Keratinocyte (primary cell): ENCODE results near the gene TUBB4B. TPM values are rescaled to one million over a fixed set of nuclear protein-coding genes. Genes with fewer than 3 reads are reported as not detected.

ENCODE experiments used
- DNase-seq: peaks from one replicate; pipeline ENCODE4 v3.0.0-alpha.2; 2011; ENCODE audit warnings: low read depth, missing footprints, low spot score
- FAIRE-seq: peaks from 2 replicates; lab custom pipeline; 2011; peaks lifted over from hg19 to GRCh38; lab: Jason Lieb, UNC
- H2AFZ ChIP-seq: 2 replicates; pipeline ENCODE4 v1.6.0; 2012; ENCODE audit warnings: low read length, control low read depth, inconsistent platforms; ENCODE audit not compliant: control insufficient read depth
- H3K27ac ChIP-seq: 2 replicates; pipeline ENCODE4 v1.5.1; 2011; ENCODE audit warnings: low read length; ENCODE audit not compliant: control insufficient read depth, insufficient read depth
- H3K27me3 ChIP-seq: 3 replicates; pipeline ENCODE4 v1.6.0; 2011; ENCODE audit warnings: low read length; ENCODE audit not compliant: control insufficient read depth, insufficient read depth; ENCODE audit errors: extremely low read depth
- H3K36me3 ChIP-seq, 2 experiments: 2 replicates in 1 of 2; 3 replicates in 1 of 2; pipeline ENCODE4 v1.5.1; 2011; ENCODE audit warnings: low read length in 2 of 2, mild to moderate bottlenecking in 1 of 2; ENCODE audit not compliant: control insufficient read depth in 2 of 2, insufficient read depth in 2 of 2; ENCODE audit errors: extremely low read depth in 1 of 2
- H3K4me1 ChIP-seq: 3 replicates; pipeline ENCODE4 v1.5.1; 2011; ENCODE audit warnings: low read length; ENCODE audit not compliant: control insufficient read depth, insufficient read depth; ENCODE audit errors: extremely low read depth
- H3K4me2 ChIP-seq: 3 replicates; pipeline ENCODE4 v1.6.0; 2011; ENCODE audit warnings: low read depth, low read length; ENCODE audit not compliant: control insufficient read depth, insufficient read depth; ENCODE audit errors: extremely low read depth
- H3K4me3 ChIP-seq, 3 experiments: fragments of 200-600 bp in 1 of 3; sonication (generic) in 1 of 3; 2 replicates in 2 of 3; 3 replicates in 1 of 3; pipeline ENCODE4 v1.5.1; 2011 to 2016; ENCODE audit warnings: low read length in 3 of 3, mild to moderate bottlenecking in 3 of 3, control low read depth in 2 of 3, inconsistent platforms in 1 of 3, low read depth in 1 of 3, mixed read lengths in 1 of 3, mixed run types in 1 of 3, moderate library complexity in 1 of 3; ENCODE audit not compliant: control insufficient read depth in 2 of 3, insufficient read depth in 2 of 3; ENCODE audit errors: extremely low read depth in 1 of 3
- H3K79me2 ChIP-seq: 2 replicates; pipeline ENCODE4 v1.6.0; 2012; ENCODE audit warnings: low read length; ENCODE audit not compliant: control insufficient read depth, insufficient read depth
- H3K9ac ChIP-seq: 3 replicates; pipeline ENCODE4 v1.6.0; 2011; ENCODE audit warnings: low read length; ENCODE audit not compliant: control insufficient read depth, insufficient read depth; ENCODE audit errors: extremely low read depth
- H3K9me1 ChIP-seq: 3 replicates; pipeline ENCODE4 v1.6.0; 2011; ENCODE audit warnings: low read length; ENCODE audit not compliant: control insufficient read depth, insufficient read depth; ENCODE audit errors: extremely low read depth
- H3K9me3 ChIP-seq: 2 replicates; pipeline ENCODE4 v1.5.1; 2012; ENCODE audit warnings: low read depth, low read length; ENCODE audit not compliant: control insufficient read depth
- H4K20me1 ChIP-seq: 3 replicates; pipeline ENCODE4 v1.6.0; 2011; ENCODE audit warnings: low read length; ENCODE audit not compliant: control insufficient read depth, insufficient read depth; ENCODE audit errors: extremely low read depth
- EZH2 ChIP-seq: IDR thresholded peaks from one replicate; pipeline ENCODE4 v1.6.1; 2012; ENCODE audit warnings: inconsistent platforms, mild to moderate bottlenecking, low read length, moderate library complexity
- dilution Hi-C: fragments of 300-500 bp; cut with MboI; formaldehyde crosslinking; loops from one replicate; pipeline ENCODE4 v1.7.0; 2020; ENCODE audit warnings: low sequenced_read_pairs; ENCODE audit not compliant: extremely low pct_ligation_motif_present
- polyA plus RNA-seq, 5 experiments: library from polyadenylated mRNA; depleted of rRNA in 3 of 5; stranded (reverse) in 3 of 5; stranded (forward) in 1 of 5; unstranded in 1 of 5; fragments of >200 nt; gene quantifications; 1 replicate in 1 of 5; 2 replicates in 3 of 5; 3 replicates in 1 of 5; pipeline versions ENCODE4 v1.2.1 to v1.2.3, GENCODE V29; 2011 to 2012; ENCODE audit warnings: missing spikeins in 2 of 5, low read depth in 1 of 5, low replicate concordance in 1 of 5
- TF ChIP-seq, protein P1 (sequence below), 3 experiments: IDR thresholded peaks in 1 of 3; conservative IDR thresholded peaks in 1 of 3; optimal IDR thresholded peaks in 1 of 3; 2 replicates in 2 of 3; 3 replicates in 1 of 3; pipeline versions ENCODE3 to v1.5.1; 2011; ENCODE audit warnings: low read length in 3 of 3, mild to moderate bottlenecking in 3 of 3, moderate library complexity in 2 of 3, control low read depth in 1 of 3, inconsistent platforms in 1 of 3; ENCODE audit not compliant: insufficient read depth in 2 of 3; ENCODE audit errors: extremely low read depth in 1 of 3

Gene TUBB4B
- polyA plus RNA-seq, 1 donor (not counting 4 experiments of a cell fraction or from before 2014, with no cell fraction given), result 440 TPM

GRCh38 chr9:137286975-137287383 is 45.9 kb downstream of the TUBB4B start:
- Histone ChIP-seq H3K36me3 (peaks cover 3 to 5% of the 10 kb centered on the region in 2 experiments), H3K79me2 (no peaks in the 10 kb centered on the region), H3K9me3 (no peaks in the 10 kb centered on the region), H3K9ac (no peak overlapping the region), H3K27ac (no peak overlapping the region), H2AFZ (no peak overlapping the region), H3K4me3 (no peak overlapping the region), H3K27me3 (no peaks in the 10 kb centered on the region), H4K20me1 (peaks cover 3% of the 10 kb centered on the region), H3K4me2 (no peak overlapping the region), H3K4me1 (no peaks in the 10 kb centered on the region), H3K9me1 (no peaks in the 10 kb centered on the region)
- TF ChIP-seq, protein P1, sequence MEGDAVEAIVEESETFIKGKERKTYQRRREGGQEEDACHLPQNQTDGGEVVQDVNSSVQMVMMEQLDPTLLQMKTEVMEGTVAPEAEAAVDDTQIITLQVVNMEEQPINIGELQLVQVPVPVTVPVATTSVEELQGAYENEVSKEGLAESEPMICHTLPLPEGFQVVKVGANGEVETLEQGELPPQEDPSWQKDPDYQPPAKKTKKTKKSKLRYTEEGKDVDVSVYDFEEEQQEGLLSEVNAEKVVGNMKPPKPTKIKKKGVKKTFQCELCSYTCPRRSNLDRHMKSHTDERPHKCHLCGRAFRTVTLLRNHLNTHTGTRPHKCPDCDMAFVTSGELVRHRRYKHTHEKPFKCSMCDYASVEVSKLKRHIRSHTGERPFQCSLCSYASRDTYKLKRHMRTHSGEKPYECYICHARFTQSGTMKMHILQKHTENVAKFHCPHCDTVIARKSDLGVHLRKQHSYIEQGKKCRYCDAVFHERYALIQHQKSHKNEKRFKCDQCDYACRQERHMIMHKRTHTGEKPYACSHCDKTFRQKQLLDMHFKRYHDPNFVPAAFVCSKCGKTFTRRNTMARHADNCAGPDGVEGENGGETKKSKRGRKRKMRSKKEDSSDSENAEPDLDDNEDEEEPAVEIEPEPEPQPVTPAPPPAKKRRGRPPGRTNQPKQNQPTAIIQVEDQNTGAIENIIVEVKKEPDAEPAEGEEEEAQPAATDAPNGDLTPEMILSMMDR (optimal IDR thresholded peaks at IDR 0.05 in 1 of 3, IDR thresholded peaks at IDR 0.05 in 1 of 3, conservative IDR thresholded peaks at IDR 0.05 in 1 of 3; ENCODE audit: extremely low read depth in 1 of 3, insufficient read depth in 2 of 3, low read length in 3 of 3), result peak; percentile 70 to 83 (median 77)
- TF ChIP-seq EZH2, result no peak
- DNase-seq (no peak), FAIRE-seq (no peak)
- dilution Hi-C loops, result no loop called here

GRCh38 chr9:137293094-137293481 is 52.0 kb downstream of the TUBB4B start:
- TF ChIP-seq EZH2, result no peak
- DNase-seq (no peak), FAIRE-seq (no peak)
- Histone ChIP-seq H3K4me1 (peaks cover 3% of the 10 kb centered on the region), H3K4me2 (no peak overlapping the region), H3K27ac (no peak overlapping the region), H2AFZ (no peak overlapping the region), H3K9ac (no peak overlapping the region), H3K79me2 (no peaks in the 10 kb centered on the region), H3K9me1 (no peaks in the 10 kb centered on the region), H3K27me3 (peaks cover 21% of the 10 kb centered on the region), H3K4me3 (no peak overlapping the region), H4K20me1 (no peaks in the 10 kb centered on the region), H3K36me3 (no peaks in the 10 kb centered on the region), H3K9me3 (no peaks in the 10 kb centered on the region)
- dilution Hi-C loops, result no loop called here

Other genes with a start within 250 kb of the TUBB4B start
- gene PAXX, start 248.9 kb upstream of the TUBB4B start, polyA plus RNA-seq, result 11.2 to 14.6 TPM (median 13.6 TPM) in 3 replicates
- gene CLIC3, start 244.7 kb upstream of the TUBB4B start, polyA plus RNA-seq, result 5.5 to 36.0 TPM (median 9.4 TPM) in 3 replicates
- gene ABCA2, start 213.1 kb upstream of the TUBB4B start, polyA plus RNA-seq, result 1.3 to 4.2 TPM (median 1.4 TPM) in 3 replicates
- not detected in 3 replicates for gene FUT7, start 209.2 kb upstream of the TUBB4B start, polyA plus RNA-seq
- 9.8 to 23.8 TPM (median 10.6 TPM) in 3 replicates for gene NPDC1, start 195.1 kb upstream of the TUBB4B start, polyA plus RNA-seq
- gene ENTPD2, start 187.2 kb upstream of the TUBB4B start, polyA plus RNA-seq, result 0.52 to 1.3 TPM (median 0.65 TPM) in 3 replicates
- gene SAPCD2, start 170.7 kb upstream of the TUBB4B start, polyA plus RNA-seq, result 0.90 to 1.6 TPM (median 1.2 TPM) in 3 replicates
- gene UAP1L1, start 163.8 kb upstream of the TUBB4B start, polyA plus RNA-seq, result 2.7 to 4.3 TPM (median 4.3 TPM) in 3 replicates
- gene MAN1B1, start 154.3 kb upstream of the TUBB4B start, polyA plus RNA-seq, result 31.4 to 48.2 TPM (median 34.3 TPM) in 3 replicates
- gene DPP7, start 126.6 kb upstream of the TUBB4B start, polyA plus RNA-seq, result 29.7 to 93.1 TPM (median 35.3 TPM) in 3 replicates
- 0.03 to 0.26 TPM (median 0.03 TPM) in 3 replicates for gene GRIN1, start 102.1 kb upstream of the TUBB4B start, polyA plus RNA-seq
- gene LRRC26, start 71.2 kb upstream of the TUBB4B start, polyA plus RNA-seq, result not detected in 3 replicates
- not detected in 3 replicates for gene TMEM210, start 69.2 kb upstream of the TUBB4B start, polyA plus RNA-seq
- gene ANAPC2, start 52.7 kb upstream of the TUBB4B start, polyA plus RNA-seq, result 11.9 to 24.0 TPM (median 13.8 TPM) in 3 replicates
- gene SSNA1, start 52.6 kb upstream of the TUBB4B start, polyA plus RNA-seq, result 45.3 to 63.2 TPM (median 56.7 TPM) in 3 replicates
- gene TPRN, start 40.5 kb upstream of the TUBB4B start, polyA plus RNA-seq, result 1.1 to 2.2 TPM (median 1.6 TPM) in 3 replicates
- gene TMEM203, start 35.6 kb upstream of the TUBB4B start, polyA plus RNA-seq, result 22.3 to 36.7 TPM (median 29.2 TPM) in 3 replicates
- gene NDOR1, start 35.6 kb upstream of the TUBB4B start, polyA plus RNA-seq, result 3.9 to 6.0 TPM (median 5.5 TPM) in 3 replicates
- gene RNF208, start 19.0 kb upstream of the TUBB4B start, polyA plus RNA-seq, result 0.15 to 0.19 TPM in 2 of 3 replicates, not detected in the other
- 0.80 to 1.8 TPM (median 1.2 TPM) in 3 replicates for gene CYSRT1, start 16.1 kb upstream of the TUBB4B start, polyA plus RNA-seq
- gene RNF224, start 13.8 kb upstream of the TUBB4B start, polyA plus RNA-seq, result not detected in 3 replicates
- gene SLC34A3, start 10.4 kb upstream of the TUBB4B start, polyA plus RNA-seq, result 0.03 TPM in 1 of 3 replicates, not detected in the others
- gene STPG3, start 10.0 kb downstream of the TUBB4B start, polyA plus RNA-seq, result not detected in 3 replicates
- 25.1 to 40.2 TPM (median 35.0 TPM) in 3 replicates for gene NELFB, start 14.0 kb downstream of the TUBB4B start, polyA plus RNA-seq
- 5.8 to 9.8 TPM (median 7.8 TPM) in 3 replicates for gene TOR4A, start 36.4 kb downstream of the TUBB4B start, polyA plus RNA-seq
- gene NRARP, start 61.0 kb downstream of the TUBB4B start, polyA plus RNA-seq, result 0.43 to 2.4 TPM (median 2.2 TPM) in 3 replicates
- 1.5 to 5.4 TPM (median 1.9 TPM) in 3 replicates for gene EXD3, start 181.9 kb downstream of the TUBB4B start, polyA plus RNA-seq
- 0.07 to 0.33 TPM (median 0.09 TPM) in 3 replicates for gene NOXA1, start 182.1 kb downstream of the TUBB4B start, polyA plus RNA-seq
- not detected in 3 replicates for gene ENTPD8, start 200.1 kb downstream of the TUBB4B start, polyA plus RNA-seq
- gene NSMF, start 218.0 kb downstream of the TUBB4B start, polyA plus RNA-seq, result 29.5 to 46.6 TPM (median 33.1 TPM) in 3 replicates